CD4-positive, alpha-beta T cell treated with Interferon gamma for 1 hour (primary cell): ENCODE measurements around the gene ERC1.

Experiments
- DNase-seq: peaks from one replicate; pipeline ENCODE4 v3.0.0-alpha.2; 2020

Gene ERC1

DNA sequence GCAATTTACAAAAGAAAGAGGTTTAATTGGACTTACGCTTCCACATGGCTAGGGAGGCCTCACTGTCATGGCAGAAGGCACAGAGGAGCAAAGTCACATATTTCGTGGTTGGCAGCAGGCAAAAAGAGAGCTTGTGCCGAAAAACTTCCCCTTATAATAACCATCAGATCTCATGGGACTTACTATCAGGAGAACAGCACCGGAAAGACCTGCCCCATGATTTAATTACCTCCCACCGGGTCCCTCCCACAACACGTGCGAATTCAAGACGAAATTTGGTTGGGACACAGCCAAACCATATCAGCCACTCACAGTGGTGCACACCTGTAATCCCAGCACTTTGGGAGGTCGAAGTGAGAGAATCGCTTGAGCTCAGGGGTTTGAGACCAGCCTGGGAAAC lies 534.8 kb downstream of the ERC1 start:
- no peak for DNase-seq

DNA sequence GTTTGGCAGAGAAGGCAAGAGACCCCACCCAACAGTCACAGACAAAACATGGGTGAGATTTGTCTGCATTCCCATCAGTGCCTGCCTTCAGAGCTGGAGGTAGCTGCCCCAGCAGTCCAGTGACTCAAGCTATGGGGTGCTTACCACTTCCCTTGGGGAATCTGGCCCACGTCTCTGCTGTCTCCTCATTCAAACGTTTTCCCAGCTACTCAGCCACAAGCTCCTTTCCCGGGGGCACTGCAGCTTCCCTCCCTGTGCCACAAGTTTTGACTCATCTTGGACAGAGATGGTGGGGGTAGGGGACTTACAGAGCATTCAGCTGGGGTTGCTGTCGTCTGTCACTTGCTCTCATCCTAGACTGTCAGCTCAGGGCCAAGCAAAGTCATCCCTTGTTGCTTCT lies 536.8 kb downstream of the ERC1 start:
- no peak for DNase-seq

DNA sequence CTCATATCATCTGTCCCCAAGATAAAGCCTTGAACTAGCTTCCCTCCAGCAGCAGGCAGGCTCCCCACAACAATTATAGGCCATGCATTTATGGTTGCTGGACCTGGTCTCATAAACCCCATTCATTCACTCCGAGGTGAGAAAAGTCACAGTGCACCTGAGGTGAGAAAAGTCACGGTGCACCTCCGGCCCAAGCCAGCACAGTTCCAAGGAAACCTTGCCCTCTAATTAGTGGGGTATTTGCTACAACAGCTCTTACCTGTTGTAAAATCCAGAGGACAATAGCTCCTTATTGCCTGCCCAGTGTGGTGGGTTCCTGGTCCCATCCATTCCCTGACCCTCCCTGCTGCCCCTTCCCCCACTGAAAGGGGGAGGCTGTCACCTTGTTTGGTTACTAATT lies 537.8 kb downstream of the ERC1 start:
- DNase-seq = no peak

DNA sequence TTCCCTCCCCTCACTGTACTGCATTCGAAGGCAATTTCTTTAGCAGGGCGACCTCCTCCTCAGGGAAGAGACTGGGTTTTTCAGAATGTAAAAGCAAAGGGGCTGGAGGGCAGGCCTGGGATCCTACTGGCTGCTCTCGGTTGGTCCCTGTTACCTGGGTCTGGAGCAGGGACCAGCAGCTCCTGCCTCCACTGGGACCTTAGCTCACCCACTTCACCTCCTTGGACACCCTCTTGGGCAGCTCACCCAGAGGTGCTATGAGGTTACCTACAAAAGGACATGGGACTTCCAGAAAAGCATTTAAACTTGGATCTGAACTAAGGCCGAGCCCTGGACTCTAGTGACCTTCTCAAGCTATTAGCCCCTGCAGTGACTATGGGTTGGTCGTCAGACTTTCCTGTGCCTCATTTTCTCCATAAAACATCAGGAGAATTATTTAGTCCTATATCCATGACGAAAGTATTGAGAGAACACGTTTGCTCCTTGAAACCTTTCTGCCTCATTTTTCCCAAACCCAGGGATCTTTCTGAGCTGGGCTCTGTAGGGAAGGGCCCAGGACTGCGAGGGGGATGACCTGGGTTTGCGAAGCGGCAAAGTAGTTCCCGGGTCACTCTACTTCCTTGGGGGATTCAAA lies 538.3 kb downstream of the ERC1 start:
- DNase-seq = no peak

DNA sequence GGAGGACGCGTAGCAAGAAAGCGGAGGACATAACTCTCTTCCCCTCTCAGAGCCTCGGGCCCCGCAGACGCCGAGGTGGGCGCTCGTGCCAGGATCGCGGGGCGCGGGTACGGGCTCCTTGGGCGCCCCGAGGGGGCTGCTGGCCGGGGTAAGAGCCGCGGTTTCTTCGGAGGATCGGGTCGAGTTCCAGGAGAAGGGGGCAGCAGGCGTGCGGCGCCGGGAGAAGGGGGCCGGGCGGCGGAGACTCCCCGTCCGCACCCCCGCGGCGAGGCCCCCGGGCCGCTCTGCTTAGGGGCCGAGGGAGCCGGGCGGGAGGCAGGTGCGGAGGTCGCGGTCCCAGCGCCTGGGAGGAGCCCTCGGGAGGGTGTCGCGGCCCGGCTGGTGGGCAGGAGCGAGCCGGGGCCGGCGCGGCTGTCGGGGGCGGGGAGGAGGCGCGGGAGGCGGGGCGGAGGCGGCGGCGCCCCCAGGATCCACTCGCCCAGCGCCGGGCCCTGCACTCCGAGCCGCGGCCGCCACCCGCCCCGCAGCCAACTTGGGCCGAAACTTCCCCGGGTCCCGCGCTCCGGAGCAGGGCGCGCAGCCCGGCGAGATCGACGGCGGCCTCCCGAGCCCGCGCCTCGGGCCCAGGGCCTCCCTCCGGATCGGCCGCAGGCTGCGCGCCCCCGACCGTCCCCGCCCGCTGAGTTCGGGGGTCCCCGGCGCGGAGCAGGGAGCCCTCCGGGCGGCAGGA lies 539.0 kb downstream of the ERC1 start:
- no peak for DNase-seq

DNA sequence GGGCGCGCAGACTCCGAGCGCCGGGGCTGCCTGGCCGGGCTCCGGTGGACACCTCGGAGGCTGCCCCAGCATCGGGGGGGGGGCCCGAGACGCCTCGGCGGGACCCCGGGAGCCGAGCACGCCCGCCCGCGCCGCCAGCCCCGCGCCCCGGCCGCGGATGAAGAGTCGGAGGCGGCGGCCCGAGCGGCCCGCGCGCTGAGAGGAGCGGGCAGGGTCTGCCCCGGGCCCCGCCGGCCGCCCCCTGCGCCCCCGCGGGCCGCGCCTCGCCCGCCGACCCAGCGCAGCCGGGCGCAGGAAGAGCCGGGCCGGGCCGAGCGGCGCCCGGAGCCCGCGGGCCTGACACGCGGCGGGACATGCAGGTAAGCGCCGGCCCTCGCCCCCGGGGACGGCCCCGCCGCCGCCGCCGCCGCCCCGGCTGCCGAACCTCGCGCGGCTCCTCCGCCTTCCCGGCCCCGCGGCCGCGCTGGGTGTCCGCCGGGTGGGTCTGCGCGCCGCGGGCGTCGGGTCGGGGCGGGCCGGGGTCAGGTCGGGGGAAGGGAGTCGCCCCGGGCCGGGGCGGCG lies 539.6 kb downstream of the ERC1 start:
- no peak for DNase-seq

DNA sequence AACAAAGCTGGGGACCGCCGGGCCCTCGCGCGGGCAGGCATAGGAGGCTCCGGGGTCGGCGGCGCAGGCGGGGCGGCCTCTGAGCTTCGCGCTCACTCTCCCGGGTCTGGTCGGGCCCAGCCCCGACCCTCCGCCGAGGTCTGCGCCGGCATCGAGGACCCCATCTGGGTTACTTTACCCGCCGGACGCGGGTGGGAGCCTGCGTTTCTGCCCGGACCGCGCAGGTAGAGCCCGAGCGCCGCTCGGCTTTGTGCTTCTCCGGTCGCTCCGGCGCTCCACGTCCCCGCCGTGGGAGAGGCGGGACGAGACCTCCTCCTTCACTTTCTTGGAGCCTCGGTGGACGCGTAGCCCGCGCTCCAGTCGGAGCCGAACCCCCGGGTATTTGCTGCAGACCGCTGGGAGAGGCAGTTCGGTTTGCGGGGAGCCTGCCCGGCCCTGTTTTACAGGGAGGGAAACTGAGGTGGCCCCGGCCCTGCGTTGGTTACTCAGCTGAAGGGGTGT lies 540.2 kb downstream of the ERC1 start:
- DNase-seq = no peak

DNA sequence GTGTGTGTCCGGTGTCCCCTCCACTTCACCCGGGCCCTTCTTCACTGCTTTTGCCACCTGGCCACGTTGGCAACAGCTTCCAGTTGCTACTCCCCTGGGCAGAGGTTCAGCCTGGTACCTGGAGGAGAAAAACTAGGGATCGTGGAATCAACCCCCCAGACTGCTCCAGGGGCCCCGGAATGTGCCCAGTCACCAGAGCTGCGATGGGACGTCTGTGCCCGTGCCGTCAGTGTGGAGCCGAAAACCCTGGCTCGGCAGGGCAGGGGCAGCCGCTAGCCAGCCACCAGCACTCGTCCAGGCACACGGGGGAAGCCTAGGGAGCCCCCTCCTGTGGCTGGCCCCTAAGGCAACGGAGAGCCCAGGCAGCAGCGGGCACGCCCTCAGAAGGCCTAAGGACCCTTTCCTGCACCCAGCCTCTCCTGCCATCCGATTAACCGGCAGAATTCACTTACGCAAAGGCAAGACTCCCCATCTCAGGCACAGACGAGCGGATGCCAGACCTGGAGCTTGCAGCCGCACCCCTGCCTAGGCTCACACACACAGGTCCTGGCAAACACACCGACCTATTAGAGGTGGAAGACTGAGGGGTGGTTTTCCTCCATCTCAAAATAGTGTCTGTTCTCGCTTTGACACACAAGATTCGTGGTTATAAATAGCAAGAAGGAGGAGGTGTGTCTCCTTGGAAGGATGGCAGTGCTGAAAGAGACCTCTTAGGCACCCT lies 540.8 kb downstream of the ERC1 start:
- no peak for DNase-seq

DNA sequence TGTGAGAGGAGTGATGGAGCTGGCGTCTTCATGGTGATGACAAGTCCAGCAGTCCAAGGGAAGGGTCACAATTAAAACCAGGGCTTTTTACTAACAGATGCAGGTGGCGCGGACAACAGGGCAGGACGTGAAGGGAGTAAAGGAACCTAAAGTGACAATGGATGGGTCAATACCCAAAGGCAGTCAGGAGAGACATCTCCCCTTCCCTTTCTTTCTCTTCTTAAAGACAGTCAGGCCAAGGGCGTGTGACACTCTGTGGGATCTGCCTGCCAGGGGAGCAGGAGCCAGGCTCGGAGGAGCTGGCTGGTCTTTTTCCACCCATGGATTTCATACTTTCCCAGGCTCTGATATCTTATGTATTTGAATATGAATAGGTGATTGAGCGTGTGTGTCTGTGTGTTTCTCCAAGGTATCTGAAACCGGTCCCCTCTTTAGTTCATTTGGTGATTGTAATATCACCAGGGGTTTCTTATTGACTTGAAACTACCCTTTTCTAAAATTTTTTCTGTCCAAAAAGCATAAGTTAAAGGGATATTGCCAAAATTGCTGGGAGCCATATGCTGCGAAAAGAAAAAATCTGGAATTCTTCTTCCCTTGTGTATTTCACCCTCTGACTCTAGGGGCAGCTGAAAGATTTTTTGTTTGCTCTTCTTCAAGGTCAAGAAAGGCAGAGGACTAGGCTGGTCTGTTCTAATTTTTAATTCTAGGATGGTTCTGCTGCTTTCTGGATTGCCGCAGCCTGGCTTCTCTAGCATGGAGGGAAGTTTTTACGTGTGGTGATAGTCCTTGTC lies 541.5 kb downstream of the ERC1 start:
- DNase-seq = no peak

DNA sequence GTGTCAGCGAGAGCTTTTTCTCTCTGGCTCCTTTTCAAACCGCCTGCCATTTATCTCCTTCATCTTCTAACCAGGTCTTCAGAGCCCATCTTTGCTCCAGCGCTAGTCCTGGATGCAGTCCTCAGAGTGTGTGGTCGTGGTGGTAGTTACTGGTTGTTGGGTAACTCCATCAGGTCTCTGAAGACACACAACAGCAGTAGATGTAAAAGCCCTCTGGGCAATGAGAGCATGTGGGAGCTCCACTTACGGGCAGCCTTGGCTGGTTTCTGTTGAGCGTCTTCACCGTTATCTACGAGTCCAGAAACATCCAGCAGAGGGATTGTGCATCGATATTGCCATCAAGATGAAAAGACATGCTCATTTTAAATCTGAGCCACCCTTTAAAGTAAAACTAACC lies 542.2 kb downstream of the ERC1 start:
- DNase-seq = no peak

DNA sequence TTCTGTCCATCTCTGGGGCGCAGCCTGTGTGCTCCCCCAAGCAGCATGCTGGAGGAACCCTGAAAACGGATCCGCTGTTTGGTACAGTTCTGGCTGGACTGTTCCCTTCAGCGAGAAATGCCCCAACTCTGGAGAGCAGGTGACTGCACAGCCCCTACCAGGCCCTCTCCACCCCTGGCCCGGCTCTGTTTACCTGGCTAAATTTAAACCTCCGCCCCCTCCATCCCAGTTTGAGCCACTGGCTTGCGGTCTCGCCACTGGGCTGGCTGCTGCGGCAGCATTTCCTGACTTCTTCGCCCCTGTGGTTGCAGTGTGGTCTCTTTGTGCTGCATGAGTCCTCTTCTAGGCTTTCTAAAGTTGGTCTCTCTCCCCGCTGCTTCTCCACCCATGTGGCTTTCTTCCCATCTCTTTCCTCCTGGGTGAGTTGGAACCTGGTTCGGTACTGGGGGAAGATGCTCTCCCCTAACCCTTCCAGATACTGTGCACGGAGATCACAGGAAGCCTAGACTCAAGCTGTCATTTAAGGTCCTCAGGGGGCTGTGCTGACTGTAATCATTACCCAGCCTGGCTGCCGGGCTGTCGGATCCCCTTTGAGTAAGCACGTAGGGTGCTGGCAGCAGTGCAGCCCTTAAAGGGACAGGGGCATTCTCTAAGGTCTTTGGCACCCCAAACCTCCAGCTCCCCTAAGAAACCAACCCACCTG lies 542.7 kb downstream of the ERC1 start:
- DNase-seq = no peak

DNA sequence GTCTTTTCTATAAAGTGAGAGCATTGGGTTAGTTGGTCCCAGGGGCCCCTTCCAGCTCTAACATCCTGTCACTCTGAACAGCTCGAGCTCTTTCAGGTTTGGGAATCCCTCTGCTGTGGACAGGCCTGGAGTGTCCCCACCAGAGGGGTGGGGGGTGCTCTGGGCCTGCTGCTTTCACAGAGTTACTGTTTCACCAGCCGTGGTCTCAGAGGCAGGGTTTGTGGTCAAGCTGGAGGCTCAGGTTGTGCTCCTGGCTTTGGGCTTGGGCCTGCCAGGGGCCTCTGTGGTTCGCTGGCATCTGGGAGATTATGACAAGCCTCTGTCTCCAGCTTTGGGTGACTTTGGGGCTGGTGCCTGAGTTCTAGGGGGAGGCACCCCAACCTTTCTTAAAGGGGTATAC lies 543.7 kb downstream of the ERC1 start:
- no peak for DNase-seq

DNA sequence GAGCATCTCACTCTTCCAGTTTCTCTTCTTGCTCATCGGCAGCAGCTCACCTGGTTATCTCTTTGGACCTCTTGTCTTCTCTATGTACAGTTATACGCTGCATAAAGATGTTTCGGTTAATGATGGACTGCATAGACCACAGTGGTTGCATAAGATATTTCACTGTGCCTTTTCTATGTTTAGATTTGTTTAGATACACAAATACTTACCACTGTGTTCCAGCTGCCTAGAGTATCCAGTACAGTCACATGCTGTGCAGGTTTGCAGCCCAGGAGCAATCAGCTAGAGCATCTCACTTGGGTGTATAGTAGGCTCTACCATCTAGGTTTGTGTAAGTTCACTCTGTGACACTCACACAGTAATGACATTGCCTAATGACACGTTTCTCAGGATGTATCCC lies 545.8 kb downstream of the ERC1 start:
- DNase-seq = no peak

DNA sequence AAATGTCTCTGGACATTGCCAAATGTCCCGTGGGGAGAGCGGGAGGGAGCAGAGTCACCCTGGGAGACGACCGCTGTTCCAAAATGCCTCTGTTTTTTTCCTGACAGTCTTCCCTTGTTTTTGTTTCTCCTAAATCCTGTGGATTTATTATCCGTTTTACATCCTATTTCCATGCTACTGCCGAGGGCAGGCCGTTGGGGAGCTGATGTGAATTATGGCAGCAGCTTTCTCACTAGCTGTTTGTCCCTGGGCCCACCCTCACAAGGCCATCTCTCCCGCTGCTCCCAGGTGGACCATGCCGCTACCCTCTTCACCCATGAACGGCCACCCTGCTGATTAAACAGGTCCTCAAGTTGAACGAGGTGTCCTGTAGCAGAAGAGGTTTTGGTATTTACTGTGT lies 548.1 kb downstream of the ERC1 start:
- no peak for DNase-seq

DNA sequence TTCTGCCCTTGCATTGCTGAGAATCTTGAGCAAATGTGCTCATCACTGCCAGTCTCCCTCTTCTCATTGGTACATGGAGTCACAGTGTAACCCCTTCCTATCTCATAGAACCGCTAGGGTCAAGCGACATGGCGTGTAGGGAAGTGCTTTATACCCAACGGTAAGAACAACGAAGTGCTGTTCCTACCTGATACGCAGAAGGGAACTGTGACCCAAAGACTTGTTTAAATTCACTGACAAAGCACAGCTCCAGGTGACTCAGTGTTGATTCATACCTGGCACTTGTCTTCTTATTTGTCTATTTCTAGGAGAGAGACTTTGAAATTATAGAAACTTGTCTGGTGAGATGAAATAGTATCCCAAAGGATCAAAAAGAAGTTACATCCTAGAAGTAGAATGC lies 549.7 kb downstream of the ERC1 start:
- DNase-seq = no peak

DNA sequence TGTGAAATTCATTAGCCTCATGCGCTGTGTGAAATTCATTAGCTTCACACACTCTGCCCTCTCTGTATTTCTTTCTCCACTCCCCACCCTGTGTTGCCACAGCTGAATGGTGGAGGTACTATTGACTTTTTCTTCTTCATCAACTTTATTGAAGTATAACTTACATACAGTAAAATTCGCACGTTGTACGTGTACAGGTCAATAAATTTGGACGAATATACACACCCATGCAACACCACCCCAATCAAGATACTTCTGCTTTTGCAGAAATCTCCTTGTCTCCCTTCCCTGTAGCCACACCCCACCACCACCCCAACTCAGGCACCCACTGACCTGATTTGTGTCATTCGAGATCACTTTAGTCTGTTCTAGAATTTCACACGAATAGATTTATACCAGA lies 551.6 kb downstream of the ERC1 start:
- no peak for DNase-seq

DNA sequence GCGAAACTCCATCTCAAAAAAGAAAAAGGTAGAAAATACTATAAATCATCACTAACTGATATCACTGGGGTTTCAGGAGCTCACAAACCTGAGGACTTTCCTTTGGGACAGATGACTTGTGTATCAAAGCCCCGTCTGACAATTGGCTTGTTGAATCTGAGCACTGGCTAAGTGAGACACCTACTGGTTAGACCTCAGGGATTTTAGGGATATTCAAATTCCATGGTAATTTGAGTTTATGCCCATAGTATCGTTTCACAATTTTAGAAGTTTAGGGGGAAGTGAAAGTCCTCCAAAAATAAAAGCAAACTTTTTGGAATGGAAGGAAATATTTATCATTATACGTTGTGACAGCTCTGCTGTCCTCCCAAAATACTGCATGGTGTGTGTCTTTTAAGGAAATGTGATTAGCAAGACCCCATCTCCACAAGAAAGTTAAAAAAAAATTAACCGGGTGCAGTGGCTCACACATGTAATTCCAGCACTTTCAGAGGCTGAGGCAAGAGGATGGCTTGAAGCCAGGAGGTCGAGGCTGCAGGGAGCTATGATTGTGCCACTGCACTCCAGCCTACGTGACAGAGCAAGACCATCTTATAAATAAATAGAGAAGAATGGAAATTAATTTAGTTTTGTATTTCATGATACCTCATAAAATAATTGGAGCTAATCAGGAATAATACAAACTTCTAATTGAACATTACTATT lies 554.1 kb downstream of the ERC1 start:
- no peak for DNase-seq
